OCI-LY7 (cell line): ENCODE results near the gene UBE2N. TPM values are rescaled to one million over a fixed set of nuclear protein-coding genes. Genes with fewer than 3 reads are reported as not detected.

Source experiments
- BruUV-seq: library from RNA; stranded (reverse); fragments of 400-500 nt; replicated peaks from 2 replicates; lab custom pipeline; 2021; lab: Mats Ljungman, UMichigan
- CTCF ChIA-PET: fragments of 300-600 bp; sonication (Branson Sonifier 250); formaldehyde crosslinking; loops from one replicate; lab custom pipeline; 2022; ENCODE audit warnings: antibody characterized with exemption; ENCODE audit not compliant: unreplicated experiment; lab: Charles Lee
- POLR2A ChIA-PET: fragments of 300-600 bp; sonication (Branson Sonifier 250); formaldehyde crosslinking; loops from one replicate; lab custom pipeline; 2022; ENCODE audit warnings: antibody characterized with exemption; lab: Charles Lee
- DNase-seq: peaks from one replicate; pipeline ENCODE4 v3.0.0-alpha.2; 2015; ENCODE audit warnings: low spot score
- H2AFZ ChIP-seq: fragments of 200-600 bp; sonication (generic), shearing (Covaris generic); 2 replicates; pipeline ENCODE4 v1.6.1; 2014; ENCODE audit warnings: mild to moderate bottlenecking, antibody characterized with exemption, low read length, moderate library complexity
- H3K27ac ChIP-seq: fragments of 200-600 bp; sonication (generic); 2 replicates; pipeline ENCODE4 v1.5.1; 2014; ENCODE audit warnings: mixed run types, low read depth, mild to moderate bottlenecking, moderate library complexity, low read length, inconsistent platforms; ENCODE audit not compliant: poor library complexity, severe bottlenecking
- H3K36me3 ChIP-seq: fragments of 200-600 bp; sonication (generic); 2 replicates; pipeline ENCODE4 v1.6.1; 2014; ENCODE audit warnings: mild to moderate bottlenecking, antibody characterized with exemption, low read length, moderate library complexity, mixed read lengths; ENCODE audit not compliant: insufficient read depth
- H3K4me1 ChIP-seq: fragments of 200-600 bp; sonication (generic); 2 replicates; pipeline ENCODE4 v1.5.1; 2014; ENCODE audit warnings: mild to moderate bottlenecking, low read length; ENCODE audit not compliant: insufficient read depth, poor library complexity, severe bottlenecking
- H3K4me2 ChIP-seq: fragments of 200-600 bp; sonication (generic); 2 replicates; pipeline ENCODE4 v1.6.1; 2014; ENCODE audit warnings: mild to moderate bottlenecking, low read length
- H3K4me3 ChIP-seq: fragments of 200-600 bp; sonication (generic); 2 replicates; pipeline ENCODE4 v1.5.1; 2014; ENCODE audit warnings: mild to moderate bottlenecking, low read depth, low read length; ENCODE audit not compliant: poor library complexity, severe bottlenecking
- H3K79me2 ChIP-seq: fragments of 200-600 bp; sonication (generic); 2 replicates; pipeline ENCODE4 v1.6.1; 2016; ENCODE audit warnings: low read depth, mild to moderate bottlenecking, low read length, moderate library complexity, mixed read lengths; ENCODE audit not compliant: insufficient read depth
- H3K9me2 ChIP-seq: fragments of 200-600 bp; sonication (generic); 2 replicates; pipeline ENCODE4 v1.6.1; 2016; ENCODE audit warnings: mild to moderate bottlenecking, low read length, mixed read lengths; ENCODE audit not compliant: insufficient read depth
- H3K9me3 ChIP-seq: fragments of 200-600 bp; sonication (generic); 2 replicates; pipeline ENCODE4 v1.6.1; 2014; ENCODE audit warnings: mild to moderate bottlenecking, mixed run types, low read length, mixed read lengths
- H4K20me1 ChIP-seq: fragments of 200-600 bp; sonication (generic); 2 replicates; pipeline ENCODE4 v1.6.1; 2014; ENCODE audit warnings: mild to moderate bottlenecking, antibody characterized with exemption, low read length, moderate library complexity, mixed read lengths; ENCODE audit not compliant: insufficient read depth
- CTCF ChIP-seq: fragments of 200-600 bp; sonication (generic); conservative IDR thresholded peaks from 2 replicates; pipeline ENCODE4 v1.5.1; 2014; ENCODE audit warnings: mild to moderate bottlenecking, antibody characterized with exemption, low read length, moderate library complexity, mixed read lengths
- EZH2phosphoT487 ChIP-seq: fragments of 200-600 bp; sonication (generic); IDR thresholded peaks from 2 replicates; pipeline ENCODE4 v1.6.1; 2018; ENCODE audit warnings: low read depth, borderline replicate concordance, mild to moderate bottlenecking, mixed run types, antibody characterized with exemption, low read length, moderate library complexity, mixed read lengths
- intact Hi-C: fragments of 100-400 bp; cut with micrococcal nuclease; formaldehyde crosslinking; loops from one replicate; pipeline ENCODE4 v1.10.0; 2022; ENCODE audit not compliant: unreplicated experiment
- total RNA-seq, 2 experiments: library from RNA; depleted of rRNA in 1 of 2; stranded (reverse); fragments of >200 nt in 1 of 2; shearing (Covaris generic) in 1 of 2; gene quantifications; 2 replicates each; pipeline ENCODE4 v1.2.3, GENCODE V29; 2014 to 2022

UBE2N gene
- total RNA-seq, 2 experiments from 2014 or later: 153 to 214 TPM

DNA sequence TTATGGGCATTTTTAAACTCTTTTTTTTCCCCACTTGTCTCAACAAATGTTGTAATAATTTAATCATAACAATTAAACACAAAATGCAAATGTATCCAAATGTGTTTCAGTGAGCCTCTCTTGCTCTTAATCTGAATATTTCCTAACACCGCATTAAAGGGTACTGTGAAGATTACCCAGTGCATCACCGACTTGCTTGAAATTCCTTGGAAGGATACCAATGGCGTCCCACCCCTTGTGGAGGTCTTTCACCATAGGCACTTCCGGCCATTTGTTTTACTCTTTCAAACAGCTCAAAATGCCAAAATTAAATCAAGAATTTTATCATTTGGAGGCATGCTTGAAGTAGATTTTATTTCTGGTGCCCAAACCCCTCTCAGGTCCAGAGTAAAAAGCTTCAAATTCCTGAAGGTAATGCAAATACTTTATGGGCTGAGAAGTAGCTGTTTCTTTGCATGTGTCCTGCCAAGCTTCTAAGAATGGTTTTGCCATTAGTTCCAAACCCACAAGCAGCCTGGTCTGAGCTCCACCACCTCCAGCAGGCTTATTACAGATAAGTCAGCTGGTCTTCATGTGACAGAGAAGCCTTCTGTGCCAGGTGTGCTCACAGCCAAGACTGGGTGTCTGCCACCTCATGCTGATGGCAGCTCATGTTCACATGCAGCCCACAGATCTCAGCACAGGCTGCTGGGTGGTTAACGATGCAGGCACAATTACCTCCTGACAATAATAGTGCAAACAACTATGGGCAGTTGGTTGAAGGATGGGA, 80.4 kb downstream of the UBE2N start:
- ChIA-PET CTCF (no interaction called here), POLR2A (interaction anchor here (0.5 to 0.6 kb wide), 2 partner anchors 231 to 415 kb away, joined by 3 read pairs; no protein-coding TSS in a partner anchor)
- intact Hi-C loops: no loop called here
- DNase-seq: no peak
- H3K36me3 ChIP-seq: no peaks in the 10 kb centered on the region
- no peak overlapping the region for H2AFZ ChIP-seq
- BruUV-seq: no TSS peak
- H3K9me3 ChIP-seq: no peaks in the 10 kb centered on the region
- H3K4me1 ChIP-seq: no peaks in the 10 kb centered on the region
- no peak for TF ChIP-seq CTCF
- no peak for TF ChIP-seq EZH2phosphoT487
- H4K20me1 ChIP-seq: no peaks in the 10 kb centered on the region
- no peaks in the 10 kb centered on the region for H3K79me2 ChIP-seq
- no peak overlapping the region for H3K4me2 ChIP-seq
- H3K27ac ChIP-seq: no peak overlapping the region
- H3K9me2 ChIP-seq: no peaks in the 10 kb centered on the region
- no peak overlapping the region for H3K4me3 ChIP-seq

- no peak overlapping the region for H3K4me2 ChIP-seq
- H3K27ac ChIP-seq: no peak overlapping the region
- BruUV-seq: no TSS peak
- CTCF ChIA-PET: no interaction called here
- H3K4me1 ChIP-seq: no peaks in the 10 kb centered on the region
- H3K9me3 ChIP-seq: no peaks in the 10 kb centered on the region
- no peaks in the 10 kb centered on the region for H3K36me3 ChIP-seq
- no peak overlapping the region for H3K4me3 ChIP-seq
- intact Hi-C loops: no loop called here
- no peaks in the 10 kb centered on the region for H3K79me2 ChIP-seq
- no peak overlapping the region for H2AFZ ChIP-seq
- TF ChIP-seq EZH2phosphoT487 (no peak), CTCF (no peak)
- H4K20me1 ChIP-seq: no peaks in the 10 kb centered on the region
- no peak for DNase-seq
- POLR2A ChIA-PET: no interaction called here
- H3K9me2 ChIP-seq: no peaks in the 10 kb centered on the region
These were observed 81.1 kb downstream of the UBE2N start for GRCh38 chr12:93360688-93361087.

- Histone ChIP-seq H3K79me2 (no peaks in the 10 kb centered on the region), H3K4me2 (no peak overlapping the region), H3K9me2 (no peaks in the 10 kb centered on the region), H3K36me3 (no peaks in the 10 kb centered on the region), H4K20me1 (no peaks in the 10 kb centered on the region), H3K27ac (no peak overlapping the region), H3K4me1 (no peaks in the 10 kb centered on the region), H3K9me3 (no peaks in the 10 kb centered on the region), H3K4me3 (no peak overlapping the region), H2AFZ (no peak overlapping the region)
- no peak for DNase-seq
- POLR2A ChIA-PET: interaction anchor here (0.6 to 1.5 kb wide), 3 partner anchors 9 to 1666 kb away, joined by 3 to 4 read pairs (median 4); no protein-coding TSS in a partner anchor
- BruUV-seq: no TSS peak
- TF ChIP-seq CTCF (no peak), EZH2phosphoT487 (no peak)
- CTCF ChIA-PET: no interaction called here
- intact Hi-C loops: no loop called here
These were observed 82.9 kb downstream of the UBE2N start for GRCh38 chr12:93358821-93359220.
